HepG2 (cell line): Measurements from ENCODE around the gene NPC1. TPM values are rescaled to one million over a fixed set of nuclear protein-coding genes. Genes with fewer than 3 reads are reported as not detected.
A peak's percentile ranks its signal among the peaks of the same experiment; 100 is the strongest.

Experiments
- HHEX ChIP-seq: IDR thresholded peaks from 2 replicates; pipeline ENCODE4 v1.6.1; 2016; ENCODE audit warnings: control low read depth
- HOXD1 ChIP-seq: sonication (generic); formaldehyde crosslinking; IDR thresholded peaks from 2 replicates; pipeline ENCODE4 v1.5.0; 2020; ENCODE audit warnings: missing genetic modification reagents
- KDM5A ChIP-seq: fragments of 200-600 bp; sonication (generic); IDR thresholded peaks from 2 replicates; pipeline ENCODE4 v1.7.0; 2018; ENCODE audit warnings: antibody characterized with exemption, mild to moderate bottlenecking, low read length, borderline replicate concordance
- NFIB ChIP-seq: sonication (generic); formaldehyde crosslinking; IDR thresholded peaks from 2 replicates; pipeline ENCODE4 v1.9.0; 2021; ENCODE audit warnings: missing genetic modification reagents, mild to moderate bottlenecking, borderline replicate concordance
- NFYB ChIP-seq: sonication (generic); formaldehyde crosslinking; IDR thresholded peaks from 2 replicates; pipeline ENCODE4 v1.4.0; 2020; ENCODE audit warnings: missing genetic modification reagents
- NR2F2 ChIP-seq: IDR thresholded peaks from 2 replicates; pipeline ENCODE4 v1.6.1; 2012; ENCODE audit warnings: low read depth, inconsistent platforms, borderline replicate concordance
- PPARG ChIP-seq: conservative IDR thresholded peaks from 2 replicates; pipeline ENCODE4 v1.6.1; 2016; ENCODE audit warnings: missing biosample characterization, missing genetic modification reagents
- RCOR2 ChIP-seq: IDR thresholded peaks from 2 replicates; pipeline ENCODE4 v1.6.1; 2016; ENCODE audit warnings: missing biosample characterization, missing genetic modification reagents
- REXO4 ChIP-seq: sonication (generic); formaldehyde crosslinking; IDR thresholded peaks from 2 replicates; pipeline ENCODE4 v1.8.0; 2022; ENCODE audit warnings: missing genetic modification reagents, mild to moderate bottlenecking, borderline replicate concordance
- SIN3B ChIP-seq: fragments of 150-350 bp; IDR thresholded peaks from 2 replicates; pipeline ENCODE4 v1.6.1; 2014; ENCODE audit warnings: low read length
- WIZ ChIP-seq: sonication (generic); formaldehyde crosslinking; IDR thresholded peaks from 2 replicates; pipeline ENCODE4 v1.5.1; 2020; ENCODE audit warnings: mild to moderate bottlenecking, missing genetic modification reagents
- ZFP90 ChIP-seq: sonication (generic); formaldehyde crosslinking; IDR thresholded peaks from 2 replicates; pipeline ENCODE4 v1.8.0; 2022; ENCODE audit warnings: missing genetic modification reagents, mild to moderate bottlenecking, inconsistent platforms, borderline replicate concordance
- ZNF256 ChIP-seq: sonication (generic); formaldehyde crosslinking; conservative IDR thresholded peaks from 2 replicates; pipeline ENCODE4 v1.4.0; 2020; ENCODE audit warnings: missing genetic modification reagents
- ZNF556 ChIP-seq: sonication (generic); formaldehyde crosslinking; IDR thresholded peaks from 2 replicates; pipeline ENCODE4 v1.4.0; 2020; ENCODE audit warnings: mild to moderate bottlenecking, missing genetic modification reagents, borderline replicate concordance
- ZNF577 ChIP-seq: sonication (generic); formaldehyde crosslinking; IDR thresholded peaks from 2 replicates; pipeline ENCODE4 v1.4.0; 2020; ENCODE audit warnings: mild to moderate bottlenecking, low read depth, missing genetic modification reagents, borderline replicate concordance
- ZNF678 ChIP-seq: sonication (generic); formaldehyde crosslinking; IDR thresholded peaks from 2 replicates; pipeline ENCODE4 v1.4.0; 2020; ENCODE audit warnings: mild to moderate bottlenecking, missing genetic modification reagents
- ZNF792 ChIP-seq: IDR thresholded peaks from 2 replicates; pipeline ENCODE4 v1.6.1; 2016
- polyA plus RNA-seq, 8 experiments: library from polyadenylated mRNA; depleted of rRNA in 3 of 8; stranded (reverse) in 7 of 8; unstranded in 1 of 8; fragments of >200 nt; fragmentation: Illumina TruSeq in 4 of 8; extraction: Trizol in 4 of 8; gene quantifications; 2 replicates each; pipeline versions ENCODE4 v1.2.1 to v1.2.3, GENCODE V29; 2011 to 2016; ENCODE audit warnings: low read depth in 4 of 8, missing spikeins in 1 of 8, mixed read lengths in 1 of 8; ENCODE audit not compliant: insufficient read depth in 1 of 8
- total RNA-seq, 5 experiments: library from RNA; depleted of rRNA; stranded (reverse); fragments of >200 nt; fragmentation: Illumina TruSeq; extraction: Trizol; gene quantifications; 2 replicates each; pipeline ENCODE4 v1.2.3, GENCODE V29; 2016; ENCODE audit warnings: low read depth in 1 of 5
- TF ChIP-seq, protein P1 (sequence below): sonication (generic); formaldehyde crosslinking; IDR thresholded peaks from 2 replicates; pipeline ENCODE4 v1.9.0; 2021; ENCODE audit warnings: missing genetic modification reagents, borderline replicate concordance
- TF ChIP-seq, protein P2 (sequence below): IDR thresholded peaks from 2 replicates; pipeline ENCODE4 v1.6.1; 2016
- TF ChIP-seq, protein P3 (sequence below): IDR thresholded peaks from 2 replicates; pipeline ENCODE4 v1.6.1; 2016; ENCODE audit warnings: missing compliant biosample characterization, missing genetic modification reagents, borderline replicate concordance
- TF ChIP-seq, protein P4 (sequence below): sonication (generic); formaldehyde crosslinking; IDR thresholded peaks from 2 replicates; pipeline ENCODE4 v1.4.0; 2020; ENCODE audit warnings: low read depth, mild to moderate bottlenecking, missing genetic modification reagents
- TF ChIP-seq, protein P5 (sequence below): sonication (generic); formaldehyde crosslinking; IDR thresholded peaks from 2 replicates; pipeline ENCODE4 v1.8.0; 2022; ENCODE audit warnings: missing genetic modification reagents, mild to moderate bottlenecking, moderate library complexity, borderline replicate concordance

Gene NPC1
- total and polyA plus RNA-seq, 2 of the 13 experiments (the other 11 are each of a cell fraction or from before 2014, with no cell fraction given), result 46.5 to 114 TPM

DNA sequence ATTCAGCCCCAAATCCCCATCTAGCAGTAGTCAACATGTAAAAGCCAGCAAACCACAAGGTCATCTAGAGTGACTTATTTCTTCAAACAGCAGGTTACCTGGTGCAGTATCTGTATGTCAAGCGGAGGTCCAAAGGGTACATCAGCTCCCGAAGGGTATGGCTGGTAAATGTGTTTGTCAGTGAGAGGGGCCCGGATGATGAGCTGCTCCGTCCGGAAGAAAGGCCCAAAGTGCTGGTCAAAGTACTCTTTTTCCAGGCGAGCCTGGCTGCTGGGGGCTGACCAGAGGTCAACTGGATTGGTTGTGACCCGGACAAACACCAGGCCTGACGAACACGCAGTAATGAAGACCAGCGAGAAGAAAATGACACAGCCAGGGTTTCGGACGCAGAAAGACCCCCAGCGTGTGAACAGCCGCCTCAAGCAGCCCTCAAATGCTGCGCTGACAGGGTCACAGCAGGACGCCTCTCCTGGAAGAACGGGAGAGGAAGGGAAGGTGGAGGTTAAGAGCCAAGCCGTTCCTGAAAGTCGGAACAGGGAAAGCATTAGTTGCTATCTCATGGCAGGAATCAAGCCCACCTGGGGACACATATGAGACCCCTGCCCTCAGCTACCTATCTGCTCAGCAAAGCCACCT is 30.0 kb downstream of the NPC1 start (continued):
- TF ChIP-seq, protein P1, sequence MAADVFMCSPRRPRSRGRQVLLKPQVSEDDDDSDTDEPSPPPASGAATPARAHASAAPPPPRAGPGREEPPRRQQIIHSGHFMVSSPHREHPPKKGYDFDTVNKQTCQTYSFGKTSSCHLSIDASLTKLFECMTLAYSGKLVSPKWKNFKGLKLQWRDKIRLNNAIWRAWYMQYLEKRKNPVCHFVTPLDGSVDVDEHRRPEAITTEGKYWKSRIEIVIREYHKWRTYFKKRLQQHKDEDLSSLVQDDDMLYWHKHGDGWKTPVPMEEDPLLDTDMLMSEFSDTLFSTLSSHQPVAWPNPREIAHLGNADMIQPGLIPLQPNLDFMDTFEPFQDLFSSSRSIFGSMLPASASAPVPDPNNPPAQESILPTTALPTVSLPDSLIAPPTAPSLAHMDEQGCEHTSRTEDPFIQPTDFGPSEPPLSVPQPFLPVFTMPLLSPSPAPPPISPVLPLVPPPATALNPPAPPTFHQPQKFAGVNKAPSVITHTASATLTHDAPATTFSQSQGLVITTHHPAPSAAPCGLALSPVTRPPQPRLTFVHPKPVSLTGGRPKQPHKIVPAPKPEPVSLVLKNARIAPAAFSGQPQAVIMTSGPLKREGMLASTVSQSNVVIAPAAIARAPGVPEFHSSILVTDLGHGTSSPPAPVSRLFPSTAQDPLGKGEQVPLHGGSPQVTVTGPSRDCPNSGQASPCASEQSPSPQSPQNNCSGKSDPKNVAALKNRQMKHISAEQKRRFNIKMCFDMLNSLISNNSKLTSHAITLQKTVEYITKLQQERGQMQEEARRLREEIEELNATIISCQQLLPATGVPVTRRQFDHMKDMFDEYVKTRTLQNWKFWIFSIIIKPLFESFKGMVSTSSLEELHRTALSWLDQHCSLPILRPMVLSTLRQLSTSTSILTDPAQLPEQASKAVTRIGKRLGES (CRISPR knock-in tag), result no peak; the same call in 1 of the 2 replicates
- TF ChIP-seq WIZ (no peak), REXO4 (CRISPR knock-in tag) (no peak), ZNF577 (no peak), SIN3B (no peak), RCOR2 (CRISPR knock-in tag) (peak; percentile 98), ZNF256 (CRISPR knock-in tag) (no peak), NFIB (CRISPR knock-in tag) (no peak), NR2F2 (peak; percentile 88), ZNF556 (peak; percentile 63; the same call in 1 of the 2 replicates), ZFP90 (no peak; the same call in 1 of the 2 replicates), KDM5A (no peak), HHEX (CRISPR knock-in tag) (no peak), NFYB (CRISPR knock-in tag) (no peak), HOXD1 (CRISPR knock-in tag) (no peak), ZNF678 (CRISPR knock-in tag) (0 out of 2 replicates have a peak, but pooled peaks have one; percentile 36), ZNF792 (CRISPR knock-in tag) (peak; percentile 79), PPARG (CRISPR knock-in tag) (peak; percentile 78)
- TF ChIP-seq, protein P2, sequence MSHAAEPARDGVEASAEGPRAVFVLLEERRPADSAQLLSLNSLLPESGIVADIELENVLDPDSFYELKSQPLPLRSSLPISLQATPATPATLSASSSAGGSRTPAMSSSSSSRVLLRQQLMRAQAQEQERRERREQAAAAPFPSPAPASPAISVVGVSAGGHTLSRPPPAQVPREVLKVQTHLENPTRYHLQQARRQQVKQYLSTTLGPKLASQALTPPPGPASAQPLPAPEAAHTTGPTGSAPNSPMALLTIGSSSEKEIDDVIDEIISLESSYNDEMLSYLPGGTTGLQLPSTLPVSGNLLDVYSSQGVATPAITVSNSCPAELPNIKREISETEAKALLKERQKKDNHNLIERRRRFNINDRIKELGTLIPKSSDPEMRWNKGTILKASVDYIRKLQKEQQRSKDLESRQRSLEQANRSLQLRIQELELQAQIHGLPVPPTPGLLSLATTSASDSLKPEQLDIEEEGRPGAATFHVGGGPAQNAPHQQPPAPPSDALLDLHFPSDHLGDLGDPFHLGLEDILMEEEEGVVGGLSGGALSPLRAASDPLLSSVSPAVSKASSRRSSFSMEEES (CRISPR knock-in tag), result peak; percentile 71; the same call in 1 of the 2 replicates
- TF ChIP-seq, protein P3, sequence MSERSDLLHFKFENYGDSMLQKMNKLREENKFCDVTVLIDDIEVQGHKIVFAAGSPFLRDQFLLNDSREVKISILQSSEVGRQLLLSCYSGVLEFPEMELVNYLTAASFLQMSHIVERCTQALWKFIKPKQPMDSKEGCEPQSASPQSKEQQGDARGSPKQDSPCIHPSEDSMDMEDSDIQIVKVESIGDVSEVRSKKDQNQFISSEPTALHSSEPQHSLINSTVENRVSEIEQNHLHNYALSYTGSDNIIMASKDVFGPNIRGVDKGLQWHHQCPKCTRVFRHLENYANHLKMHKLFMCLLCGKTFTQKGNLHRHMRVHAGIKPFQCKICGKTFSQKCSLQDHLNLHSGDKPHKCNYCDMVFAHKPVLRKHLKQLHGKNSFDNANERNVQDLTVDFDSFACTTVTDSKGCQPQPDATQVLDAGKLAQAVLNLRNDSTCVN (CRISPR knock-in tag), result no peak
- TF ChIP-seq, protein P4, sequence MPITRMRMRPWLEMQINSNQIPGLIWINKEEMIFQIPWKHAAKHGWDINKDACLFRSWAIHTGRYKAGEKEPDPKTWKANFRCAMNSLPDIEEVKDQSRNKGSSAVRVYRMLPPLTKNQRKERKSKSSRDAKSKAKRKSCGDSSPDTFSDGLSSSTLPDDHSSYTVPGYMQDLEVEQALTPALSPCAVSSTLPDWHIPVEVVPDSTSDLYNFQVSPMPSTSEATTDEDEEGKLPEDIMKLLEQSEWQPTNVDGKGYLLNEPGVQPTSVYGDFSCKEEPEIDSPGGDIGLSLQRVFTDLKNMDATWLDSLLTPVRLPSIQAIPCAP (CRISPR knock-in tag), result no peak
- TF ChIP-seq, protein P5, sequence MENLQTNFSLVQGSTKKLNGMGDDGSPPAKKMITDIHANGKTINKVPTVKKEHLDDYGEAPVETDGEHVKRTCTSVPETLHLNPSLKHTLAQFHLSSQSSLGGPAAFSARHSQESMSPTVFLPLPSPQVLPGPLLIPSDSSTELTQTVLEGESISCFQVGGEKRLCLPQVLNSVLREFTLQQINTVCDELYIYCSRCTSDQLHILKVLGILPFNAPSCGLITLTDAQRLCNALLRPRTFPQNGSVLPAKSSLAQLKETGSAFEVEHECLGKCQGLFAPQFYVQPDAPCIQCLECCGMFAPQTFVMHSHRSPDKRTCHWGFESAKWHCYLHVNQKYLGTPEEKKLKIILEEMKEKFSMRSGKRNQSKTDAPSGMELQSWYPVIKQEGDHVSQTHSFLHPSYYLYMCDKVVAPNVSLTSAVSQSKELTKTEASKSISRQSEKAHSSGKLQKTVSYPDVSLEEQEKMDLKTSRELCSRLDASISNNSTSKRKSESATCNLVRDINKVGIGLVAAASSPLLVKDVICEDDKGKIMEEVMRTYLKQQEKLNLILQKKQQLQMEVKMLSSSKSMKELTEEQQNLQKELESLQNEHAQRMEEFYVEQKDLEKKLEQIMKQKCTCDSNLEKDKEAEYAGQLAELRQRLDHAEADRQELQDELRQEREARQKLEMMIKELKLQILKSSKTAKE, result peak; percentile 79
